ENCODE measurements around the gene GAB1. TPM values are rescaled to one million over a fixed set of nuclear protein-coding genes. Genes with fewer than 3 reads are reported as not detected.

The GAB1 gene
- total and polyA plus RNA-seq, 4 donors = 2.4 to 31.3 (median 6.9) TPM

- Histone ChIP-seq H3K4me1 (ENCODE audit: control insufficient read depth in 4 of 4, insufficient read depth in 4 of 4, low read length in 3 of 4) (peaks cover 0 to 12% (median 5%) of the 10 kb centered on the region in 4 donors), H3K9ac (ENCODE audit: low read depth in 1 of 2, low read length in 2 of 2) (no peak overlapping the region), H3K4me3 (ENCODE audit: low read depth in 1 of 3, low read length in 3 of 3) (no peak overlapping the region), H3K9me3 (ENCODE audit: control insufficient read depth in 4 of 4, low read length in 3 of 4) (no peaks in the 10 kb centered on the region), H3K27me3 (ENCODE audit: control insufficient read depth in 4 of 4, insufficient read depth in 4 of 4, low read length in 3 of 4) (no peaks in the 10 kb centered on the region), H3K36me3 (ENCODE audit: control insufficient read depth in 4 of 4, insufficient read depth in 3 of 4, low read depth in 1 of 4, low read length in 3 of 4) (no peaks in the 10 kb centered on the region), H3K27ac (ENCODE audit: low read depth in 1 of 2, low read length in 2 of 2) (no peak overlapping the region)
- no peak for DNase-seq (ENCODE audit: low spot score)
- 98% methylated on average over 1 of the region's 1 CpG for WGBS
- TF ChIP-seq EGR1 (IDR thresholded peaks at IDR 0.05; ENCODE audit: low read depth in 2 of 2) (no peak), FOXA1 (IDR thresholded peaks at IDR 0.05) (no peak), YY1 (IDR thresholded peaks at IDR 0.05) (no peak), CTCF (IDR thresholded peaks at IDR 0.05; ENCODE audit: low read depth, low read length, missing input control) (no peak), SP1 (IDR thresholded peaks at IDR 0.05) (no peak), ATF3 (IDR thresholded peaks at IDR 0.05) (no peak), MAX (IDR thresholded peaks at IDR 0.05) (no peak), HNF4A (conservative IDR thresholded peaks at IDR 0.05) (no peak), JUND (IDR thresholded peaks at IDR 0.05) (no peak), REST (IDR thresholded peaks at IDR 0.05) (no peak), NR2F2 (IDR thresholded peaks at IDR 0.05) (no peak), ZBTB33 (IDR thresholded peaks at IDR 0.05) (no peak), RXRA (IDR thresholded peaks at IDR 0.05) (no peak), GABPA (IDR thresholded peaks at IDR 0.05 in 1 of 2, conservative IDR thresholded peaks at IDR 0.05 in 1 of 2) (no peak), RAD21 (IDR thresholded peaks at IDR 0.05) (no peak), FOXA2 (IDR thresholded peaks at IDR 0.05) (no peak), HNF4G (IDR thresholded peaks at IDR 0.05) (no peak), TAF1 (conservative IDR thresholded peaks at IDR 0.05) (no peak)
These were observed 35.6 kb downstream of the GAB1 start for GRCh38 chr4:143372093-143372915.

Measured in liver (tissue), 9 donors.